C1 segment of cervical spinal cord (tissue), 14 donors: ENCODE data around the gene IL12RB1.
A peak's percentile ranks its signal among the peaks of the same experiment; 100 is the strongest.

ENCODE experiments used
- DNase-seq, 14 donors: peaks; one replicate each; lab custom pipeline; 2025; lab: John Stamatoyannopoulos, UW

IL12RB1 gene

DNA sequence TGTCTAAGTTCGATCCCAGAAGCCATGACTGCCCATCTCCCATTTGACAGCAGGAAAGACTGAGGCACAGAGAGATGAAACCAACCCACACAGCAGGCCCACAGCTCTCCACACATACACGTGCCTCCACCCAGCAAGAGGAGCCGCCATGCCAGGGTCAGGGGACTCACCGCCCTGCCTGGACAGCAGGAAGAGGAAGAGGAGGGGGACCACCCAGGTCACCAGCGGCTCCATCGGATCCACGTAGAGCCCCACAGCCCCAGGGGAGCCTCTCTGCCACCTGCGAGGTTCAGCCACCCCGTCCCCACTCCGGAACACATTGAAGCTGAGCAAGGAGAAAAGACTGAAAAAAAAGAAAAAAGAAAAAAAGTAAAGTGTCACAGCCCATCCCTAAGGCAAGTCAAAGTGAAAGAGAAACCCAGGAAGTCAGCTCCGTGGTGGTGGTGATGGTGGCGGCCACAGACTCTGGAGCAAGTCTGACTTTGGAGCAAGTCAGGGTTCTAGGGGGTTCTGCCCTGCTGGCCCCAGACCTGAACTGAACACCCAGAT, at the start of gene IL12RB1:
IL12RB1 (minus strand) TSS at position 345 of the 549 bp plus-strand sequence; CDS start at position 234, 111 bp downstream.
- peak in 4 of 14 donors; percentile 6 to 29 (median 18) for DNase-seq

DNA sequence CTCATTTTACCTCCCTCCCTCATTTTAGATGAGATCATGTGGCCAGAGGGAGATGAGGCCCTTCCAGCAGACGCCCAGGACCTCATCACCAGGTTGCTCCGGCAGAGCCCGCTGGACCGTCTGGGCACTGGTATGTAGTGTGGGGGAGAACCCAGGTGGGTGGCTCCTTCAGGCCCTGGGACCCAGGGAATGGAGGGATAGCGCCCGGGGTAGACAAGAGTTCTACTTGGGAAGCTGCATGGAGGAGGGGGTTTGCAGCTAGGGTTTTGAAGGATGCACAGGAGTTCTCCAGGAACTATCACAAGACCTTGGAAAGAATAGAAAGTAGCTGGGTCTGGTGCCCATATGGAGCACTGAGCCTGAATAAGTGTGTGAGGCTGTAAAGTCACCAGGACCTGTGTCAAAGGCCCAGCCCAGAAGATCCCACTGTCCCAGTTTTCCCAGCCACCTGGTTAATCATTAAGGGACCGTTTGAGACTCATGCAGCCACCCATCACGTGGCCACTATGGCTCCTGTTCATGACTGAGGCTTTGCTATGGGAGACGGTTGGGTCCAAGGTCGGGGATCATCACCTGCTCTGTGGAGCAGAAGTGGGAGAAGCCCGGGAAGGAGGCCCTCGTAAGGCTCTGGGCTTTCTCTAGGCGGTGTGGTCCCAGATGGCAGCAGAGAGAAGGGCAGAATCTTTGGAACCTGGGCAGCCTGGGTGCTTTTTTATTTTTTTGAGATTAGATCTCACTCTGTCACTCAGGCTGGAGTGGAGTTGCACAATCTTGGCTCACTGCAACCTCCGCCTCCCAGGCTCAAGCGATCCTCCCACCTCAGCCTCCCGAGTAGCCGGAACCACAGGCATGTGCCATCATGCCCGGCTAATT, 49.2 kb upstream of the IL12RB1 start:
- DNase-seq: no peak

DNA sequence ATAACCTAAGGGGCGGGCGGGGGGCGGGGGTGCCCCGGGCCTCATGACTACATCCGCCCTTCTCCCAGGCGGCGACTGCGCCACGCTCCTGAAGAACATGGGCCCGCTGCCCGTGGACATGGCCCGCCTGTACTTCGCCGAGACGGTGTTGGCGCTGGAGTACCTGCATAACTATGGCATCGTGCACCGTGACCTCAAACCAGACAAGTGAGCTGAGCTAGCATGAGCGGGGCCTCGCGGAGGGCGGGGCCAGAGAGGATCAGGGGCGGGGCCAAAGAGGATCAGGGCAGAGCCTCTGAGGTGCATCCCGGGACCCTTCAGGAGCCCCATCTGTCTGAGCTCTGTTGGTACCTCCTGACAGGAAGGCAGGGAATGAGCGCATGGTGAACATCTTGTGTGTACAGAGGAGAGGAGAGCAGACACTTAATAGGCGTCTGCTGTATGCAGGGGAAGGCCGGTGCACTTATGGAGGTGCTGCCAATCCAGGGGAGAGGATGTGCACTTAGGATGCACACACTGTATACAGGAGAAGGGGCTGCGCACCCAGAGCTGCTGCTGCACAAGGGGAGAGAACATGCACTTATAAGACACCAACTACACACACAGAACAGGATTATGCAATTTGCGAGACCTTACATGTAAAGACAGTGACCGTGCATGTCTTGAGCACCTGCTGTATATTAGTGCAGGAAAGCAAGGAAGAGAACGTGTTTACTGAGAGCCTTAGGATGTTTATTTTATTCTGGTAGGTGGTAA, 45.3 kb upstream of the IL12RB1 start:
- no peak for DNase-seq

DNA sequence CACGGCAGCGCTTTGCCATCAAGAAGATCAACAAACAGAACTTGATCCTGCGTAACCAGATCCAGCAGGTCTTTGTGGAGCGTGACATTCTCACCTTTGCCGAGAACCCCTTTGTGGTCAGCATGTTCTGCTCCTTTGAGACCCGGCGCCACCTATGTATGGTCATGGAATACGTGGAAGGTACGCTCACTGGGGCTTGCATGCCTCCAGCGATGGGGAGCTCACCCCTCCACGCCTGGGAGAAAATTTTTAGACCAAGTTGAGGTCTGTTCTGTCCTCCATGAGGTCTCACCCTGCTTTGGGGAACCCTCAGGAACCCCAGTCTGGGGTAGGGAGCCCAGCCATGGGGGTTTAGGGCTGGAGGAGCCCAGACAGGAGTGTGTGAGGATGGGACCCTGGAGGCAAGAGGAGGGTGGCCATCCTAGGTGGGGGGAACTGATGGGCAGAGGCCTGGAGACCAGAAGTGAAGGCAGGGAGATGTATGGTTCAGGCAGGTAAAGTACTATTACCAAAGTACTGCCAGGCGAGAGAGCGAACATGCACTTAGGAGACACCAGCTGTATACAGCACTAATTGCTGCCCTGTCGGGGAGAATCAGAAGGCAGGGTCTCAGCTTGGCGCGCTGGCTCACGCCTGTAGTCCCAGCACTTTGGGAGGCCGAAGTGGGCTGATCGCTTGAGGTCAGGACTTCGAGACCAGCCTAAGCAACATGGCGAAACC, 43.9 kb upstream of the IL12RB1 start:
- DNase-seq: no peak

DNA sequence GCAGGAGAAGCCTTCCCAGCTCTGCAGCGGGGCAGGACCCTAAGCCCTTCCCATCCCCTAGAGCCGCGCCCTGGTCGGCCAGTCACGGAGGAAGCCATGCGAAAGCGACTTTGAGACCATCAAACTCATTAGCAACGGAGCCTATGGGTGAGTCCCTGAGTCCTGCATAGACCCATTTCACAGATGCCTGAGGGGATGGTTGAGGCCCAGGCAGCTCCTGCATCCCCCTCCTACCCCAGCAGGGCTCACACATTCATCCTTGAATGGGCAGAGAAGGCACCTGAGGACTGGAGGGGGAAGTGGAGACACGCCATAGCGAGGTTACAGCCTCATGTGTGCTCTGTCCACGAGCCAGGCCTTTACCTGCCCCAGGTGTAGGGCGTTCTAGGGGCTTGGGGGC, 42.1 kb upstream of the IL12RB1 start:
- DNase-seq: no peak

DNA sequence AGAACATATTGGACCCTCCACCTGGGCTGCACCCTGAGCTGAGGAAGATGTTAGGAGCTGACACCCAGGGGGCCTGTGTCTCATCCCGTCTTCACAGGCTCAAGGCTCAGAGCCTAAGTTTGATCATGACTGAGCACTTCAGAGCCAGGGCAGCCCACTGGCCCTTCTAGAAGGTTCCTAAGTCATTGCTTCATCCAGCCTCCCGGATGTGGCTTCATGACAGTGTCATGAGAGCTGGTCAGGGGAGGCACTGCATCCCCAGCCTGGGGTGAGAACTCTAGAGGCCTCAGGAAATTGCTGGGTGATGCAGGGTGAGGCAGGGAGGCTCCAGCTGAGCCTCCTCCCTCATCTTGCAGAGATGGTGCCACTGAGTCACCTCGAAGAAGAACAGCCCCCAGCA, 41.3 kb upstream of the IL12RB1 start:
- DNase-seq: peak in 1 of 14 donors; percentile 18

DNA sequence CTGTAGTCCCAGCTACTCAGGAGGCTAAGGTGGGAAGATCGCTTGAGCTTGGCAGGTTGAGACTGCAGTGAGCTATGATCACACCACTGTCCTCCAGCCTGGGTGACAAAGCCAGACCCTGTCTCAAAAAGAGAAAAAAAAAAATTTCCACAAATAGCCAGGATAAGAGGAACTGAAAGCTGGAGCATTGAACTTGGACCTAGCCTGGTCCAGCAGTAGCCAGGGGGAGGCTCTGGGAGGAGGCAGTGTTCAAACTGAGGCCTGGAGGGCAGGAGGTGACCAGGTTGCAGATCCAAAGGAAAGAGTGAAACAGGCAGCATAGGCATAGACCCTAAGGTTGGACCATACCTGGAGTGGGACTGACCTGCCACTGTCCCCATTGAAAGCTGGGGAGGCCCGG, 39.4 kb upstream of the IL12RB1 start:
- DNase-seq: no peak

DNA sequence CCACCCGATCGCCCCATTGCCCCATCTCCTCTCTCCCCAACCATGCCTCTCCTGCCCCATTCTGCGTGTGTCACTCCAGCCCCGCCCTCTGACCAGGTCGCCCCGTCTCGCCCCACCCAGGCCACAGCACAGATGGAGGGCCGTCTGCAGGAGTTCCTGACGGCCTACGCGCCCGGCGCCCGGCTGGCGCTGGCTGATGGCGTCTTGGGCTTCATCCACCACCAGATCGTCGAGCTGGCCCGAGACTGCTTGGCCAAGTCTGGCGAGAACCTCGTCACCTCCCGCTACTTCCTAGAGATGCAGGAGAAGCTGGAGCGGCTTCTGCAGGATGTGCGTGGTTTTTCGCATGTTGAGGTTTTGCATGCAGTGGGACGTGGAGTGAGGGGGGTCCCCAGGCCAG, 37.1 kb upstream of the IL12RB1 start:
- DNase-seq: peak in 1 of 14 donors; percentile 23

DNA sequence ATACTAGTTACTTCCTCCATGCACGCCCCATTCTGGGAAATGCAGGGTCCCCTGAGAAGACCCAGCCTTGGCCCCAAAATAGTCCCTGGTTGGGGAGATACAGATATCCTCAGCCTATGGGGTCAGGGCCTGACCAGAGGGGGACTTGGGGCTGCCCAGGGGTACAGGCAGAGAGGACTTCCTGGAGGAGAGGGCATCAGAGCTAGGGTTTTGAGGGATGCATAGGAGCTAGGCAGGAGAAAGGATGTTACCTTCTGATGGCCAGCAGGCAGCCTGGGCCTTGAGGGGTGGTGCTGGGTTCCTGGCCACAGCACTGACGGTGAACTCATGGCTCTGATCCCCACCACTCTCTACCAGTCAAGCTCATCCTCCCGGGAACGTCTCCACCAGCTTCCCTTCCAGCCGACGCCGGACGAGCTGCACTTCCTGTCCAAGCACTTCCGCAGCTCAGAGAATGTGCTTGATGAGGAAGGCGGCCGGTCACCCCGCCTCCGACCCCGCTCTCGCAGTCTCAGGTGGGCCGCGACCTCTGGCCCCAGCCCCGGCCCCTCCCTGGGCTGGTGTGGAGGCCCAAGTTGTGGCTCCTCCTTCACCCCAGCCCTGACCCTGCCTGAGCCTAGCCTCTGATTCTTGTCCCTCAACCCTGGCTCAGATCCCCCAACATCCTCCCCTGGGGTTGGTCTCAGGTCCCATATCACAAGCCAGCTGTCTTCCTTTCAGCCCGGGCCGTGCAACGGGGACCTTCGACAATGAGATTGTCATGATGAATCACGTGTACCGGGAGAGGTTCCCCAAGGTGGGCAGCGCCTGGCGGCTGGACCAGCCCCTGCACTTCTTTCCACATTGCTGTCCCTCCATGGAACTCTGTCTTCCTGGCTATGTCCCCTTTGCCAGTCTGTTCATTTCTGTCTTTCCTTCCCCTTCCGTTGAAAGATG, 36.4 kb upstream of the IL12RB1 start:
- DNase-seq: peak in 1 of 14 donors; percentile 38

DNA sequence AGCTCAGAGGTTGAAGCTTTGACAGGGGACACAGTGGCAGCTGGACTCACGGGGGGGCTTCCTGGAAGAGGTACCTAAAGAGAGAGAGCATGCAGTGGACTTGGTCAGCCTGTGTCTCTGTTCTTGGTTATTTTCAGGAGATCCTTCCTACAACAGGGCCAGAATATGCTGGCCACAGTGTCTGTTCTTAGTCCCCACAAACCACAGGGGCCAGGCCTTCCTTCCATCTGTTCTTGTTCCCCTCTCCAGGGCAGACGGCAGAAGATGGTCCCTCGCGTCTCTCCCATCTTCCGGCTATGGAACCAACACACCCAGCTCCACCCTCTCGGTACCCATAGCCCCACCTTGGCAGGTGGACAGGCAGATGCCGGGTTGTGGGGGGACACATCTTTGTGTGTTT, 35.7 kb upstream of the IL12RB1 start:
- DNase-seq: peak in 4 of 14 donors; percentile 14 to 38 (median 24)

DNA sequence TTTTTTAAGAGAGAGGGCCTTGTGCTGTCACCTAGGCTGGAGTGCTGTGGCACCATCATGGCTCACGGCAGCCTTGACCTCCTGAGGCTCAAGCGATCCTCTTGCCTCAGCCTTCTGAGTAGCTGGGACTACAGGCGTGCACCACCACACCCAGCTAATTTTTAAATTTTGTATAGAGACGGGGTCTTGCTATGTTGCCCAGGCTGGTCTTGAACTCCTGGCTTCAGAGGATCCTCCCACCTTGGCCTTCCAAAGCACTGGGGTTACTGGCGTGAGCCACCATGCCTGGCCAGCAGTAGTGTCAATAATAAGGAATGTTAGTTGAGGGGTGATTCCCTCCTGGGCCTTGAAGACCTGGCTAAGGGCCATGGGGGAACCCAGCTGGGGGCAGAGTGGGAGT, 34.4 kb upstream of the IL12RB1 start:
- no peak for DNase-seq

DNA sequence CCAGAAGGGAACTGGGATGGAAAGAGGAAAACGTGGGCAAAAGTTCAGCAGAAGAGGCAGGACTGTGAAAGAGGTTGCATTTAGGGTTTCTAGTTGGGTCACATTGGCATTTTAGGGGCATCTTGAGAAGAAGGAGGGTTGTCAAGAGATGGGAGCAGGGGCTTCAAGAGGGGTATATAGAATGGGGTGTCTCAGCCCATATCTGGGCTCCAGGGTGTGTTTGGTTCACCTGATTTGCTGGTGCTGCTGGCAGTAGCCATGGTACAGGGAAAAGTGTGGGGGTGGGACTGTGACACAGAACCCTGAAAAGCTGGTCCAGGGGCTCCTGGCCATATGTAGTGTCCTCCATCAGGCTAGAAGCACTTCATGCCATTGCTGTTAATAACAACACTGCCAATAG, 33.4 kb upstream of the IL12RB1 start:
- no peak for DNase-seq

DNA sequence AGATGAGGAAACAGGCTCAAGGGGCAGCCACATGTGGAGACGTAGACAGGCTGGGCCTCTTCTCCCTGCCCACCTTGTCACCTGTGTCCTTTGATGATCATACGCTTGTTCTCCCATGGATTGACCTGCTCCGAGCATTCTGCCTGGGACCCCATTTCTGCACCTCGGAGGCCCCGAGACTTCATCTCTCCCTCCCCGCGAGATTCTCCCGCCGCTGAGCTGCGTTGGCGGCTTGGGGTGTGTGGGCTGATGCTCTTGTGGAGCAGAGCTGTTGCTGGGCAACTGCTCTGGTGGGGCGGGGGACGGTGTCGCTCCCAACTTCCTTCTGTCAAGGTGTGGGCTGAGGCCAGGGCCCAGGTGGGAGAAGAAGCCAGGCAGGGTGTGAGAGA, 33.0 kb upstream of the IL12RB1 start:
- DNase-seq: no peak

DNA sequence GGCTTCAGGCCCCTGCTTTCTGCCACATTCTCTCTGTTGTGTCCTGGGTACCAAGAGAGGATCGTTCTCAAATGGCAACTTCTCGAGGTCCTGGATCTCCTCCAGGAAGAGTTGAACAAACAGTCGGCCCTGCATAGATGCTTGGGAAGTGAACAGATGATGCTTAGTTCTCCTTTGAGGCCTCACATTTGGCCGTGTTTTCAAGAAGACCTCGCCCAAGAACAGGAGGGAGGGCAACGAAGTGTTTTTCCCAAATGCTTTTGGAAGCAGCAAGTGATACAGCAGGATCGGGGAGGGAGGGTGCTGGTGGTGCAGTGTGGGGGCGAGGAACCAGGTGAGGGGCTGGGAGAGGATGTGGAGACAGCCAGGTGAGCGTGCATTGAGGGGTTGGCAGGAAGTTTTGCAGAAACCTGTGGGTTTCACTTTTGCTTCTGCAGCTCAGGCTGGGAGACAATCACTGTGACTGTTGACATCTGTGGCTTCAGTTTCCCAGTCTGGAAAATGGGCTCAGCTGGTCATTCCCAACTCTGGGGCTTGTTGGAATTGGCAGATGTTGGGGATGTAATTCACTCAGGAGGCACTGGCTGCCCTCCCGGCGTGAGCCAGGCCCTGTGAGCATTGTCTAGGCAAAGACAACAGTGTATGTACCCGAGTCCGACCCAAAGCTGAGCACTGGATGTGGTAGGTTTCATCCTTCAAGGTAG, 32.4 kb upstream of the IL12RB1 start:
- DNase-seq: peak in 5 of 14 donors; percentile 15 to 34 (median 21)

DNA sequence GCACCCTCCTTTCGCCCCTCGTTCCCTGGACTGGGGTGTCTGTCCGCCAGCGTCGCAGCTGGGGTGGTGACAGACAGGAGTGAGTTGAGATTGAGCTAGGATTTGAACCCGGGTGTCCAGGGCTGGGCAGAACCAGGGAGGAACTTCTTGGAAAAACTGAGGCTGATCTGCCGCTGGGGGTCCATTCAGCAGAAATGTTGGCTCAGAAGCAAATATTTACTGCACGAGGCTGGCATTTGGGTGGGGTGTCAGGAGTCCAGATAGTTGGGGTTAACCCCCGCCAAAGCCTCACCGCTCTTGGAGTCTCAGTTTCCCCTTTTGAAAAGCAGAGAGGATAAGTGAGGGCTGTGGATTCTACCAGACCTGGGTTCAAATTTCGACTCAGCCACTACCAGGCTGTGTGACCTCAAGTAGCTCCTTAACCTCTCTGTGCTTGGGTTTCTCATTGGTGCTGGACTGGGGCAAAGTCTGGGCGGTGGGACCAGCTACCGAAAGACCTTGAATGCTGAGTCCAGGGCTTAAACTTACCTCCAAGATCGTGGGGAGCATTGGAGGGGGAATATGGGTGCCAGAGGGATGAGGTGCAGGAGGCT, 31.8 kb upstream of the IL12RB1 start:
- no peak for DNase-seq

DNA sequence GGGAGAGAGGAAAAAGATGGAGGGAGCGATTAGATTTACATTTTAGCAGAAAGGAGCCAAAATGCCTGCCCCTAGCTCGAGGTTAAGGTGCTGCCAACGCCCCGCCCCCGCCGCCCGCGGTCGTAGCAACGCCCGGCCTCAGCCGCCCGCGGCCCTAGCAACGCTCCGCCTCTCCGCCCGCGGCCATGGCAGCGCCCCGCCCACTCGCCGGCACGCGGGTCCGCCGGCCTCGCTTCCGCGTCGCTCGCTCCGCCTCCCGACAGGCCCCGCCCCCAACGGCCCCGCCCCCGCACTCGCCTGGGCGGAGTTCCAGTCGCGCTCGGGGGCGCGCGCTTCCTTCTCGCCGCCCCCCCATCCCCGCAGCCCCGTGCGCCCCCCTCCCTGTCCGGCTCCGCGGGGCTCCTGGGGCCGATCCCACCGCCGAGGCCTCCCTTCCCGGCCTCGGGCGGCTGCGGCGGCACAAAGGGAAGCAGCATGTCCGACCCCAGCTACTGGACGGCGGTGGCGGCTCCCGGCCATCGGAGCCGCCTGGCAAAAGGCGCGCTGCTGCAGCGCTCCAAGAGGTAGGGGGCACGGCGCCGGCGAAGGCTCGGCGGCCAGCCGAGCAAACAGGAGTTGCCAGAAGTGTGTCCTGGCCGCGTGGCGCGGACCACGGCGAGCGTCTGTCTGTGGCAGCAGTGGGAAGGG, 31.1 kb upstream of the IL12RB1 start:
- DNase-seq: peak in 13 of 14 donors; percentile 20 to 90 (median 73)

DNA sequence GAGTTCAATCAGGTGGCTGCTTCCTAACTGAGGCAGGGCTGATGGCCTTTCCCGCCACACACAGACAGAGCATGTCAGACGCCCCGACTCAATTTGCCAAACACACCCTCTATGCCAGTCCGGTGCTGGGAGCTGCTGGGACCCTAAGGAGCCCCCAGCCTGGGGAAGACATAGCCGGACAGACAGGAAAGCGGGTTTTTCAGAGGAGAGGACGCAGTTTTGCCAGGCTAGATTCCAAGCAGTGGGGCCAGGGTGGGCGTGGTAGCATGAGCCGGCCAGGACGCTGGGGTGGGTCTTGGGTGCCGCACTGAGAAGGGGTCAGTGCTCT, 30.6 kb upstream of the IL12RB1 start:
- DNase-seq: no peak

DNA sequence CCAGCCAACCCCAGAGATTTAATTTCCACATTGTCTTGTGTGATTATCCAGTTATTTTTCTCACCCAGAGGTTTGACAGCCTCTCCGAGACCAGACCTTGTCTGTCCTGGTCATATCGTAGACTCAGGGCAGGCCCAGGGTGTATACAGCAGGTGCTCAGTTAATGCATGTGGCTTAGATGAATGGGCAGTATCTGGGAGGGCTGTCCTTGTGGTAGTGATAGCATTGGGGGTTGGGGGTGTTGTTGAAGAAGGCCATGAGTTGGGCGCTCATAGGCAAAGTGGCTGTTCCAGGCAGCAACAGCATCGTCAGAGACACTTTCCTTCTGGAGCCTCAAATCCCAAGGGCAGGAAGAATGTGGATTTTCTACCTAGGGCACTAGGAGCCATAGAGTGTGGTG, 27.7 kb upstream of the IL12RB1 start:
- no peak for DNase-seq

DNA sequence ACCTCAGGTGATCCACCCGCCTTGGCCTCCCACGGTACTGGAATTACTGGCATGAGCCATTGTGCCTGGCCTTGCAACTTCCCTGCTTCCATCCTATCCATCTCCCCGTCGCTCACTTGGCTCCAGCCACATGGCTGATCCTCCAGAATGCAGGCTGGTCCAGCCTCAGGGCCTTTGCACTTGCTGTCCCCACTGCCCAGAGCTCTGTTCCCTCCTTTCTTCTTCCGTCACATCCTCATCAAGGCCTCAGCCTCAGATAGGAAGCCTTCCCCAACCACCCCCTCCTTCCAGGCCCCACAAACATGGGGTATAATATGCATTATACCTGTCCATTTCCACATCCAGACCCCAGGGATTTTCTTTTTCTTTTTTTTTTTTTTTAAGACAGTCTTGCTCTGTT, 27.1 kb upstream of the IL12RB1 start:
- DNase-seq: no peak
